HEK293 (cell line): ENCODE measurements around the gene AFF3.
"Not testable (repeated sequence)": the region's sequence is repeated elsewhere in the genome, so short reads cannot be mapped to it uniquely, and the experiment has no call there.

ENCODE experiments used
- CTCF ChIA-PET: fragments of 350-600 bp; formaldehyde crosslinking; extraction: SDS; loops from one replicate; lab custom pipeline; 2021; ENCODE audit warnings: antibody characterized with exemption; lab: Yijun Ruan, JAX
- POLR2A ChIA-PET: fragments of 300-600 bp; formaldehyde crosslinking; extraction: SDS; loops from one replicate; lab custom pipeline; 2020; ENCODE audit warnings: antibody characterized with exemption, inconsistent platforms; lab: Yijun Ruan, JAX
- H3K27ac ChIP-seq: fragments of 200-500 bp; sonication (Bioruptor generic); 2 replicates; pipeline ENCODE4 v1.5.1; 2014; ENCODE audit warnings: low read depth, low read length, control low read depth, inconsistent platforms; ENCODE audit errors: extremely low read depth
- H3K36me3 ChIP-seq, 2 experiments: fragments of 200-500 bp in 1 of 2; sonication (Bioruptor generic) in 1 of 2; 1 replicate in 1 of 2; 2 replicates in 1 of 2; pipeline ENCODE4 v1.5.1; 2014 to 2017; ENCODE audit warnings: inconsistent platforms in 2 of 2, low read length in 2 of 2; ENCODE audit not compliant: control insufficient read depth in 2 of 2, insufficient read depth in 1 of 2
- H3K4me1 ChIP-seq: fragments of 200-500 bp; sonication (Bioruptor generic); 2 replicates; pipeline ENCODE4 v1.5.1; 2014; ENCODE audit warnings: mild to moderate bottlenecking, low read length, inconsistent platforms; ENCODE audit not compliant: control insufficient read depth, insufficient read depth
- H3K4me3 ChIP-seq: 2 replicates; pipeline ENCODE4 v1.5.1; 2011; ENCODE audit warnings: low read depth, mild to moderate bottlenecking, control low read depth, low read length, moderate library complexity
- H3K9me3 ChIP-seq: fragments of 200-500 bp; sonication (Bioruptor generic); 2 replicates; pipeline ENCODE4 v1.5.1; 2014; ENCODE audit warnings: low read depth, low read length, inconsistent platforms; ENCODE audit not compliant: control insufficient read depth, insufficient read depth
- GFI1B ChIP-seq: fragments of 450-650 bp; formaldehyde crosslinking; IDR thresholded peaks from 2 replicates; pipeline ENCODE4 v1.5.1; 2016; ENCODE audit warnings: missing biosample characterization, missing genetic modification characterization
- GLIS1 ChIP-seq: fragments of 450-650 bp; formaldehyde crosslinking; IDR thresholded peaks from 2 replicates; pipeline ENCODE4 v1.5.1; 2016; ENCODE audit warnings: missing biosample characterization, missing genetic modification characterization
- KLF7 ChIP-seq: fragments of 450-650 bp; formaldehyde crosslinking; IDR thresholded peaks from 2 replicates; pipeline ENCODE4 v1.5.1; 2016; ENCODE audit warnings: missing biosample characterization, missing genetic modification characterization, borderline replicate concordance
- MZF1 ChIP-seq: fragments of 450-650 bp; formaldehyde crosslinking; IDR thresholded peaks from 2 replicates; pipeline ENCODE4 v1.5.1; 2017; ENCODE audit warnings: missing biosample characterization, missing genetic modification characterization, borderline replicate concordance
- OVOL3 ChIP-seq: fragments of 450-650 bp; formaldehyde crosslinking; IDR thresholded peaks from 2 replicates; pipeline ENCODE4 v1.5.1; 2016; ENCODE audit warnings: missing biosample characterization, missing genetic modification characterization
- SP2 ChIP-seq: fragments of 450-650 bp; formaldehyde crosslinking; IDR thresholded peaks from 2 replicates; pipeline ENCODE4 v1.5.1; 2016; ENCODE audit warnings: missing biosample characterization, missing genetic modification characterization
- ZBTB7A ChIP-seq: fragments of 450-650 bp; formaldehyde crosslinking; IDR thresholded peaks from 2 replicates; pipeline ENCODE4 v1.5.1; 2016; ENCODE audit warnings: low read depth, missing biosample characterization, missing genetic modification characterization
- ZNF121 ChIP-seq: fragments of 450-650 bp; formaldehyde crosslinking; IDR thresholded peaks from 2 replicates; pipeline ENCODE4 v1.5.1; 2016; ENCODE audit warnings: missing biosample characterization, missing genetic modification characterization
- ZNF146 ChIP-seq: fragments of 450-650 bp; formaldehyde crosslinking; IDR thresholded peaks from 2 replicates; pipeline ENCODE4 v1.5.1; 2016; ENCODE audit warnings: missing biosample characterization, missing genetic modification characterization
- ZNF266 ChIP-seq: fragments of 450-650 bp; formaldehyde crosslinking; IDR thresholded peaks from 2 replicates; pipeline ENCODE4 v1.5.1; 2016; ENCODE audit warnings: missing biosample characterization, missing genetic modification characterization, low read depth
- ZNF311 ChIP-seq: fragments of 450-650 bp; formaldehyde crosslinking; IDR thresholded peaks from 2 replicates; pipeline ENCODE4 v1.5.1; 2017; ENCODE audit warnings: missing biosample characterization, missing genetic modification characterization, borderline replicate concordance
- ZNF391 ChIP-seq: fragments of 450-650 bp; formaldehyde crosslinking; IDR thresholded peaks from 2 replicates; pipeline ENCODE4 v1.5.1; 2016; ENCODE audit warnings: low read depth, missing biosample characterization, missing genetic modification characterization, borderline replicate concordance
- ZNF433 ChIP-seq: fragments of 450-650 bp; formaldehyde crosslinking; IDR thresholded peaks from 2 replicates; pipeline ENCODE4 v1.5.1; 2016; ENCODE audit warnings: missing biosample characterization, missing genetic modification characterization, low read depth
- ZNF510 ChIP-seq: fragments of 450-650 bp; formaldehyde crosslinking; IDR thresholded peaks from 2 replicates; pipeline ENCODE4 v1.5.1; 2018; ENCODE audit warnings: mild to moderate bottlenecking, missing genetic modification characterization, missing biosample characterization; ENCODE audit not compliant: insufficient replicate concordance
- ZNF549 ChIP-seq: fragments of 450-650 bp; IDR thresholded peaks from 2 replicates; pipeline ENCODE4 v1.5.1; 2018; ENCODE audit warnings: missing biosample characterization, missing genetic modification characterization, mild to moderate bottlenecking, inconsistent platforms, moderate library complexity
- ZNF610 ChIP-seq: fragments of 450-650 bp; formaldehyde crosslinking; IDR thresholded peaks from 2 replicates; pipeline ENCODE4 v1.5.1; 2016; ENCODE audit warnings: missing biosample characterization, missing genetic modification characterization, borderline replicate concordance
- ZNF654 ChIP-seq: fragments of 450-650 bp; formaldehyde crosslinking; IDR thresholded peaks from 2 replicates; pipeline ENCODE4 v1.5.1; 2016; ENCODE audit warnings: low read depth, missing biosample characterization, missing genetic modification characterization
- TF ChIP-seq, protein P1 (sequence below): fragments of 450-650 bp; formaldehyde crosslinking; IDR thresholded peaks from 2 replicates; pipeline ENCODE4 v1.5.1; 2016; ENCODE audit warnings: missing biosample characterization, missing genetic modification characterization
- TF ChIP-seq, protein P2 (sequence below): fragments of 450-650 bp; formaldehyde crosslinking; IDR thresholded peaks from 2 replicates; pipeline ENCODE4 v1.5.1; 2016; ENCODE audit warnings: missing biosample characterization, missing genetic modification characterization
- TF ChIP-seq, protein P3 (sequence below): fragments of 450-650 bp; formaldehyde crosslinking; IDR thresholded peaks from 2 replicates; pipeline ENCODE4 v1.5.1; 2017; ENCODE audit warnings: missing biosample characterization, missing genetic modification characterization
- TF ChIP-seq, protein P4 (sequence below): fragments of 450-650 bp; formaldehyde crosslinking; IDR thresholded peaks from 2 replicates; pipeline ENCODE4 v1.5.1; 2017; ENCODE audit warnings: missing biosample characterization, missing genetic modification characterization

The AFF3 gene

DNA sequence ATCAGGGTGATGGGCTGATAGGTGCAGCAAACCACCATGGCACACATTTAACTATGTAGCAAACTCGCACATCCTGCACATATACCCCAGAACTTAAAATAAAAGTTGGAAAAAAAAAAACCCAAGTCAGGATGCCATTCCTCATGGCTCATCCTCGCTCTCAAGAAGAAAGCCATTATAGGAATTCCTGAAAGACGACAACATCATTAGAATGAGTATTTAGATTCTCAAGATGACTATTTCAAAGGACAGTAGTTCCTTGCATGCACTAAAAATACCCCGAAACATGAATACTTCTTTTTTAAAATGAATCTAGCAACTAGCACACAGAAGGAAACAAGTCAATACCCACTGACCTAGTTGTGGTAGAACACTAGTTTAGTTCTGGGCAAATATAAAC, 366.8 kb downstream of the AFF3 start (continued):
- TF ChIP-seq ZNF433 (tag by site-specific recombination), result no peak
- TF ChIP-seq, all 188 proteins: peak for 0

DNA sequence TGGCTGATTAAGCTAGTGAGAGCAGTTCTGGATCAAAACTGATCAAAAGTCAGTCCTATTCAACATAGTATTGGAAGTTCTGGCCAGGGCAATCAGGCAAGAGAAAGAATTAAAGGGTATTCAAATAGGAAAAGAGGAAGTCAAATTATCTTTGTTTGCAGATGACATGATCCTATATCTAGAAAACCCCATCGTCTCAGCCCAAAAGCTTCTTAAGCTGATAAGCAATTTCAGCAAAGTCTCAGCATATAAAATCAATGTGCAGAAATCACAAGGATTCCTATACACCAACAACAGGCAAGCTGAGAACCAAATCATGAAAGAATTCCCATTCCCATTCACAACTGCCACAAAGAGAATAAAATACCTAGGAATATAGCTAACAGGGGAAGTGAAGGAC, 368.7 kb downstream of the AFF3 start:
- POLR2A ChIA-PET, H3K27ac ChIP-seq, H3K4me3 ChIP-seq, H3K9me3 ChIP-seq, CTCF ChIA-PET, H3K4me1 ChIP-seq, H3K36me3 ChIP-seq: not testable (repeated sequence)

DNA sequence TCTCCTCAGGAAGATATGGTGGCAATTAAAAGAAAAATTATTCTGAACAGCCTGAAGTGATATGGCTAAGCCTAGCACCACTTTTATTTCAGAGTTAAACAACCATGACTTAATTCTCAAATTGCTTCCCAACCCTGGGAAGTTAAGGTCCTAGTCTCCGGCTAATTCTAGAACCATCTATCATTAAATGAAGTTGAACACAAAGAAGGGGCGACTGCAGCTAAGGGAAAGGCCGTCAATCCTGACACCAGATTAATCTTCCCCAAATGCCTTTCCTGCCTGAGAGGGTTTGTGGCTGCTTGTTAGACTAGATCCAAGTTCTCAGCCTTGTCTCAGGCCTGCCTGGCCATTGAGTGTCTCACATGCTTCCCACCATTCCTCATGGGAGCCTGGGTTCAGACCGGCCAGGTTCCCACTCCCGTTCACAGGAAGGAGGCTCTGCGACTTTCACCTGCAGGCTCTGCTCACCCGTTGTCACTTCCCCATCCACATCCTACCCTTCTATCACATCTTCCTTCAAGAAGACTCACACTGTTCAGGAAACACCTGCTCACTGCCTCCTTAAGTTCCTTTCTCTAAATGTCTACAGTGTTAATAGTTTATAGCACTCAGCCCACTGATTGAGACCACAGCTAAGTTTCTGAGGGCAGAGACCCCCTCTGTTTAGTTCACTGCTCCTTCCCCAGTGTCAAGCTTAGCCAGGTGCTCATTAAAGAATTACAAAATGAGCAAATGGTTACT, 369.6 kb downstream of the AFF3 start:
- no peak overlapping the region for H3K4me3 ChIP-seq
- TF ChIP-seq ZNF654 (tag by site-specific recombination) (no peak), ZNF121 (tag by site-specific recombination) (no peak), ZNF610 (no peak), KLF7 (tag by site-specific recombination) (no peak), ZNF510 (tag by site-specific recombination) (no peak), ZNF146 (tag by site-specific recombination) (no peak), GLIS1 (tag by site-specific recombination) (no peak)
- TF ChIP-seq, protein P1, sequence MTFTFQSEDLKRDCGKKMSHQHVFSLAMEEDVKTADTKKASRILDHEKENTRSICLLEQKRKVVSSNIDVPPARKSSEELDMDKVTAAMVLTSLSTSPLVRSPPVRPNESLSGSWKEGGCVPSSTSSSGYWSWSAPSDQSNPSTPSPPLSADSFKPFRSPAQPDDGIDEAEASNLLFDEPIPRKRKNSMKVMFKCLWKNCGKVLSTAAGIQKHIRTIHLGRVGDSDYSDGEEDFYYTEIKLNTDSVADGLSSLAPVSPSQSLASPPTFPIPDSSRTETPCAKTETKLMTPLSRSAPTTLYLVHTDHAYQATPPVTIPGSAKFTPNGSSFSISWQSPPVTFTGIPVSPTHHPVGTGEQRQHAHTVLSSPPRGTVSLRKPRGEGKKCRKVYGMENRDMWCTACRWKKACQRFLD (tag by site-specific recombination), result no peak
- TF ChIP-seq, protein P2, sequence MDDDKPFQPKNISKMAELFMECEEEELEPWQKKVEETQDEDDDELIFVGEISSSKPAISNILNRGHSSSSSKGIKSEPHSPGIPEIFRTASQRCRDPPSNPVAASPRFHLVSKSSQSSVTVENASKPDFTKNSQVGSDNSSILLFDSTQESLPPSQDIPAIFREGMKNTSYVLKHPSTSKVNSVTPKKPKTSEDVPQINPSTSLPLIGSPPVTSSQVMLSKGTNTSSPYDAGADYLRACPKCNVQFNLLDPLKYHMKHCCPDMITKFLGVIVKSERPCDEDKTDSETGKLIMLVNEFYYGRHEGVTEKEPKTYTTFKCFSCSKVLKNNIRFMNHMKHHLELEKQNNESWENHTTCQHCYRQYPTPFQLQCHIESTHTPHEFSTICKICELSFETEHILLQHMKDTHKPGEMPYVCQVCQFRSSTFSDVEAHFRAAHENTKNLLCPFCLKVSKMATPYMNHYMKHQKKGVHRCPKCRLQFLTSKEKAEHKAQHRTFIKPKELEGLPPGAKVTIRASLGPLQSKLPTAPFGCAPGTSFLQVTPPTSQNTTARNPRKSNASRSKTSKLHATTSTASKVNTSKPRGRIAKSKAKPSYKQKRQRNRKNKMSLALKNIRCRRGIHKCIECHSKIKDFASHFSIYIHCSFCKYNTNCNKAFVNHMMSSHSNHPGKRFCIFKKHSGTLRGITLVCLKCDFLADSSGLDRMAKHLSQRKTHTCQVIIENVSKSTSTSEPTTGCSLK (tag by site-specific recombination), result no peak
- no peaks in the 10 kb centered on the region for H3K36me3 ChIP-seq
- no peaks in the 10 kb centered on the region for H3K4me1 ChIP-seq
- POLR2A ChIA-PET, result no interaction called here
- CTCF ChIA-PET, result no interaction called here
- no peaks in the 10 kb centered on the region for H3K9me3 ChIP-seq
- H3K27ac ChIP-seq, result no peak overlapping the region

DNA sequence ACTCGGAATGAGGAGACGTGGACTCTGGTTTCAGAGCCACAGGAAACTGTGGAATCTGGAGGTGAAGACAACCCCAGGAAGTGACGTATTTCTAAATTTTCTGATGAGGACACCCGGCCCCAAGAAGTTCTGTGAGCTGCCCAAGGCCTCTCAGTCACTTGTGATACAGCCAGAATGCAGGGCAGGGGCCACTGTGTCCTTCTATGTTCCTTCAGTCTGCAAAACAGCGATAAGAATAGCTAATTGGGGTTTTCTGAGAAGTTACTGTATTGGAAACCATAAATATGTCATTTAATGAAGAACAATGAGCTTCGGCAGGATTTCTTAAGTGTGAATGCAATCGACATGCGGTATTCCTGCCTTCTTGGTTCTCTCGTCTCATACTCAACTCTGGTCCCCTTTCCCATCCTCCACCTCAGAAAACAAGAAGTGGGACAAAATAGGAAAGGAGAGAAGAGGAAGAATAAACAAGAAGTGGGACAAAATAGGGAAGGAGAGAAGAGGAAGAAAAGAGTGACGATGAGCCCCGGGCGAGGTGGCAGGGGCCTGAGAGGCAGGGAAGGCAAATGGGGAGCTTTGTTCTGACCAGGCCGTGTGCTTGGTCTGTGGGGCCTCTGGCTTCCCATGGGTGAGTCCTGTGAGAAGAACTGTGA, 370.6 kb downstream of the AFF3 start:
- no peaks in the 10 kb centered on the region for H3K9me3 ChIP-seq
- no peak overlapping the region for H3K27ac ChIP-seq
- no peaks in the 10 kb centered on the region for H3K36me3 ChIP-seq
- no peak overlapping the region for H3K4me3 ChIP-seq
- ChIA-PET POLR2A (no interaction called here), CTCF (no interaction called here)
- no peaks in the 10 kb centered on the region for H3K4me1 ChIP-seq
- TF ChIP-seq ZNF549 (no peak), ZBTB7A (no peak), ZNF266 (no peak), ZNF121 (tag by site-specific recombination) (no peak), SP2 (tag by site-specific recombination) (no peak), ZNF510 (tag by site-specific recombination) (no peak), ZNF311 (tag by site-specific recombination) (no peak), ZNF391 (no peak), GFI1B (tag by site-specific recombination) (no peak), OVOL3 (no peak), MZF1 (no peak)
- TF ChIP-seq, protein P3, sequence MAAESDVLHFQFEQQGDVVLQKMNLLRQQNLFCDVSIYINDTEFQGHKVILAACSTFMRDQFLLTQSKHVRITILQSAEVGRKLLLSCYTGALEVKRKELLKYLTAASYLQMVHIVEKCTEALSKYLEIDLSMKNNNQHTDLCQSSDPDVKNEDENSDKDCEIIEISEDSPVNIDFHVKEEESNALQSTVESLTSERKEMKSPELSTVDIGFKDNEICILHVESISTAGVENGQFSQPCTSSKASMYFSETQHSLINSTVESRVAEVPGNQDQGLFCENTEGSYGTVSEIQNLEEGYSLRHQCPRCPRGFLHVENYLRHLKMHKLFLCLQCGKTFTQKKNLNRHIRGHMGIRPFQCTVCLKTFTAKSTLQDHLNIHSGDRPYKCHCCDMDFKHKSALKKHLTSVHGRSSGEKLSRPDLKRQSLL, result no peak
- TF ChIP-seq, protein P4, sequence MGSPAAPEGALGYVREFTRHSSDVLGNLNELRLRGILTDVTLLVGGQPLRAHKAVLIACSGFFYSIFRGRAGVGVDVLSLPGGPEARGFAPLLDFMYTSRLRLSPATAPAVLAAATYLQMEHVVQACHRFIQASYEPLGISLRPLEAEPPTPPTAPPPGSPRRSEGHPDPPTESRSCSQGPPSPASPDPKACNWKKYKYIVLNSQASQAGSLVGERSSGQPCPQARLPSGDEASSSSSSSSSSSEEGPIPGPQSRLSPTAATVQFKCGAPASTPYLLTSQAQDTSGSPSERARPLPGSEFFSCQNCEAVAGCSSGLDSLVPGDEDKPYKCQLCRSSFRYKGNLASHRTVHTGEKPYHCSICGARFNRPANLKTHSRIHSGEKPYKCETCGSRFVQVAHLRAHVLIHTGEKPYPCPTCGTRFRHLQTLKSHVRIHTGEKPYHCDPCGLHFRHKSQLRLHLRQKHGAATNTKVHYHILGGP (tag by site-specific recombination), result no peak
